CD4-positive, alpha-beta T cell (primary cell): ENCODE results near the gene PTPRD. TPM values are rescaled to one million over a fixed set of nuclear protein-coding genes. Genes with fewer than 3 reads are reported as not detected.

Source experiments
- ATAC-seq: fragments of 200-7000 bp; cut with Tn5 transposase; one replicate; pipeline ENCODE4 v1.10.0; 2022; ENCODE audit warnings: mild to moderate bottlenecking; ENCODE audit not compliant: poor library complexity
- CTCF ChIA-PET: fragments of 350-600 bp; sonication (Branson Sonifier 250); formaldehyde crosslinking; loops from one replicate; lab custom pipeline; 2021; ENCODE audit warnings: antibody characterized with exemption, inconsistent platforms; lab: Charles Lee
- POLR2A ChIA-PET: fragments of 350-600 bp; sonication (Branson Sonifier 250); formaldehyde crosslinking; loops from one replicate; lab custom pipeline; 2021; ENCODE audit warnings: antibody characterized with exemption, inconsistent platforms; lab: Charles Lee
- DNase-seq, 14 experiments: peaks; one replicate each; pipeline ENCODE4 v3.0.0-alpha.2; 2013 to 2020; ENCODE audit warnings: mixed read lengths in 2 of 14
- H3K27ac ChIP-seq, 2 donors: one replicate each; pipeline versions ENCODE4 v1.5.1 to v1.7.0; 2013; ENCODE audit warnings: low read length in 2 of 2, low read depth in 1 of 2, mild to moderate bottlenecking in 1 of 2
- H3K27me3 ChIP-seq, 2 experiments: 1 replicate in 1 of 2; 2 replicates in 1 of 2; pipeline versions ENCODE4 v1.6.1 to v1.7.0; 2013; ENCODE audit warnings: low read length in 2 of 2, control low read depth in 1 of 2, mild to moderate bottlenecking in 1 of 2, moderate library complexity in 1 of 2; ENCODE audit not compliant: insufficient read depth in 2 of 2, control insufficient read depth in 1 of 2
- H3K36me3 ChIP-seq: one replicate; pipeline ENCODE4 v1.6.1; 2013; ENCODE audit warnings: low read length, control low read depth; ENCODE audit not compliant: insufficient read depth
- H3K4me1 ChIP-seq: one replicate; pipeline ENCODE4 v1.6.1; 2013; ENCODE audit warnings: low read length, control low read depth; ENCODE audit not compliant: insufficient read depth
- H3K4me3 ChIP-seq: one replicate; pipeline ENCODE4 v1.5.1; 2013; ENCODE audit warnings: mild to moderate bottlenecking, low read length, moderate library complexity
- H3K9me3 ChIP-seq, 2 experiments: 1 replicate in 1 of 2; 2 replicates in 1 of 2; pipeline versions ENCODE4 v1.6.1 to v1.7.0; 2013; ENCODE audit warnings: low read length in 2 of 2, mild to moderate bottlenecking in 2 of 2, control low read depth in 1 of 2, moderate library complexity in 1 of 2; ENCODE audit not compliant: control insufficient read depth in 1 of 2, insufficient read depth in 1 of 2
- H3K27ac Mint-ChIP-seq: one replicate; pipeline ENCODE4 v1.8.0; 2020; ENCODE audit warnings: mixed read lengths
- H3K27me3 Mint-ChIP-seq: one replicate; pipeline ENCODE4 v1.8.0; 2021; ENCODE audit warnings: mixed read lengths
- H3K36me3 Mint-ChIP-seq: one replicate; pipeline ENCODE4 v1.8.0; 2021; ENCODE audit warnings: low read depth, mixed read lengths
- H3K4me1 Mint-ChIP-seq: one replicate; pipeline ENCODE4 v1.8.0; 2021; ENCODE audit warnings: low read depth, mixed read lengths
- H3K4me3 Mint-ChIP-seq: one replicate; pipeline ENCODE4 v1.8.0; 2020; ENCODE audit warnings: mild to moderate bottlenecking, mixed read lengths
- H3K9me3 Mint-ChIP-seq: one replicate; pipeline ENCODE4 v1.8.0; 2020; ENCODE audit warnings: mixed read lengths
- intact Hi-C, 2 experiments: fragments of 100-400 bp; cut with DNase I in 1 of 2; cut with micrococcal nuclease in 1 of 2; formaldehyde crosslinking; loops; one replicate each; pipeline versions ENCODE4 v1.15.1 to v1.9.0; 2023 to 2025; cut with DNase I, micrococcal nuclease
- total RNA-seq, 174 experiments: library from RNA in 2 of 174; stranded (reverse) in 2 of 174; gene quantifications; one replicate each; pipeline ENCODE4 v1.2.3 and lab custom pipeline; 2021 to 2026
- TF ChIP-seq, protein P1 (sequence below): fragments of 200-600 bp; IDR thresholded peaks from one replicate; pipeline ENCODE4 v1.8.0; 2022; ENCODE audit warnings: antibody characterized with exemption, mild to moderate bottlenecking

PTPRD gene
- total RNA-seq, 2 experiments from 2014 or later, result not detected

DNA sequence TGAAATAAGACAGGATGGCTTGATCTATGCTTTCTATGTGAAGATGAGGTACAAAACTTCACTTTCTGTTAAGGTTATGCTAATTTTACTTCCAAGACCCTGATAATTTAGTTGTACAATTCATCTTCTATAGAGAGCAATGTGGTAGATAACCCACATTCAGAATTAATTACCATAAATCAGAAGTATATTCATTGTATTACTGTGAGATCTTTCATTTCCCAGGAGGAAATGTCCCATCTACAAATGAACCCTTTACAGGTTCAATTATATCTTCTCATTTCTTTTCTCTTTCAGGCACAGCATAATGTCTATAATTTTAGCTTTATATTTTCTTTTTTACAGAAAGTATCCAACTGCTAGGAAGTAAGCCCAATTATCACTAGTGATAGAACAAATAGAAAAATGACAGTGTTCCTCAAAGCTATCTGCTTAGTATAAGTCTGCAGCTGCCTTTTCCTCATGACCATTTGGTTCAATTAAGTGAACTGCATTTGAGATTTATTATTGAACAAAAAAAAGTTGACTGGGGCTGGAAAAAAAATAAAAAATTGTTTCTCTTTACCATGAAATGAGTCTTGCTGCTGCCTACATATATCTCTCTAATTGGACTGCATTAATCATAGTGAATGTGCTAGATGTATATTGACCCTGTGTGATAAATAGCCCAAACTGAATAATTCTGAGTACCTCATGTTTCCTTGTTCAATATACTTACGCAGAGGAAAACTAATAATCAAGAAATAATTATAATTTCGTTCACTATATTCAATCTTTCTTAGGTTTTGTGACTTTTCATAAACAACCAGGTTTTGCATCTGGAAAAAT is 1329.4 kb downstream of the PTPRD start:
- ChIA-PET POLR2A (no interaction called here), CTCF (no interaction called here)
- Histone ChIP-seq H3K27ac (no peak overlapping the region), H3K27me3 (no peaks in the 10 kb centered on the region), H3K9me3 (no peaks in the 10 kb centered on the region), H3K36me3 (no peaks in the 10 kb centered on the region), H3K4me3 (no peak overlapping the region), H3K4me1 (no peaks in the 10 kb centered on the region)
- no peaks in the 10 kb centered on the region for H3K4me1 Mint-ChIP-seq
- no peak overlapping the region for H3K27ac Mint-ChIP-seq
- DNase-seq (no peak), ATAC-seq (no peak)
- no peaks in the 10 kb centered on the region for H3K9me3 Mint-ChIP-seq
- no peaks in the 10 kb centered on the region for H3K27me3 Mint-ChIP-seq
- no peak overlapping the region for H3K4me3 Mint-ChIP-seq
- TF ChIP-seq, protein P1, sequence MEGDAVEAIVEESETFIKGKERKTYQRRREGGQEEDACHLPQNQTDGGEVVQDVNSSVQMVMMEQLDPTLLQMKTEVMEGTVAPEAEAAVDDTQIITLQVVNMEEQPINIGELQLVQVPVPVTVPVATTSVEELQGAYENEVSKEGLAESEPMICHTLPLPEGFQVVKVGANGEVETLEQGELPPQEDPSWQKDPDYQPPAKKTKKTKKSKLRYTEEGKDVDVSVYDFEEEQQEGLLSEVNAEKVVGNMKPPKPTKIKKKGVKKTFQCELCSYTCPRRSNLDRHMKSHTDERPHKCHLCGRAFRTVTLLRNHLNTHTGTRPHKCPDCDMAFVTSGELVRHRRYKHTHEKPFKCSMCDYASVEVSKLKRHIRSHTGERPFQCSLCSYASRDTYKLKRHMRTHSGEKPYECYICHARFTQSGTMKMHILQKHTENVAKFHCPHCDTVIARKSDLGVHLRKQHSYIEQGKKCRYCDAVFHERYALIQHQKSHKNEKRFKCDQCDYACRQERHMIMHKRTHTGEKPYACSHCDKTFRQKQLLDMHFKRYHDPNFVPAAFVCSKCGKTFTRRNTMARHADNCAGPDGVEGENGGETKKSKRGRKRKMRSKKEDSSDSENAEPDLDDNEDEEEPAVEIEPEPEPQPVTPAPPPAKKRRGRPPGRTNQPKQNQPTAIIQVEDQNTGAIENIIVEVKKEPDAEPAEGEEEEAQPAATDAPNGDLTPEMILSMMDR, result no peak
- no peaks in the 10 kb centered on the region for H3K36me3 Mint-ChIP-seq
- intact Hi-C loops, result no loop called here

DNA sequence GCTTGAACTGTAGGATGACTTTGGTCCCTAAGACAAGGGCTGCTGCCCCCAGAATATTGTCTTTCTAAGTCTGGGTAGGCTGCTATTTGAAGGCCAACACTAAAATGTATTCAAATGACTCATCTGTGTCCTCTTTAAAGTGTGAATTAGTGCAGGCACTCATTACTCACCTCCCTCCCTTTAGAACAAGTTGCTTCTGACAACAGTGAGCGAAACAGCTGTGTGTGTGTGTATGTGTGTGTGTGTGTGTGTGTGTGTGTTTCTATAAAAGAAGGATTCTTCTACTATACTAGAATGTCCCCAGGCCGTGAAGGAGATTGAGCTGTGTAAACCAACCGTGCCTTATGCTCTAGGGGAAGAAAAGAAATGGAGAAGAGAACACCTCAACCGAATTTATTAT is 1337.2 kb downstream of the PTPRD start:
- Histone ChIP-seq H3K27ac (no peak overlapping the region), H3K36me3 (no peaks in the 10 kb centered on the region), H3K4me1 (no peaks in the 10 kb centered on the region), H3K27me3 (no peaks in the 10 kb centered on the region), H3K9me3 (no peaks in the 10 kb centered on the region), H3K4me3 (no peak overlapping the region)
- CTCF ChIA-PET, result no interaction called here
- intact Hi-C loops, result no loop called here
- POLR2A ChIA-PET, result no interaction called here
- H3K4me1 Mint-ChIP-seq, result no peaks in the 10 kb centered on the region
- no peak for ATAC-seq
- DNase-seq, result no peak
- no peak overlapping the region for H3K27ac Mint-ChIP-seq
- H3K9me3 Mint-ChIP-seq, result no peaks in the 10 kb centered on the region
- H3K27me3 Mint-ChIP-seq, result no peaks in the 10 kb centered on the region
- TF ChIP-seq, protein P1, result no peak
- H3K4me3 Mint-ChIP-seq, result no peak overlapping the region
- no peaks in the 10 kb centered on the region for H3K36me3 Mint-ChIP-seq

DNA sequence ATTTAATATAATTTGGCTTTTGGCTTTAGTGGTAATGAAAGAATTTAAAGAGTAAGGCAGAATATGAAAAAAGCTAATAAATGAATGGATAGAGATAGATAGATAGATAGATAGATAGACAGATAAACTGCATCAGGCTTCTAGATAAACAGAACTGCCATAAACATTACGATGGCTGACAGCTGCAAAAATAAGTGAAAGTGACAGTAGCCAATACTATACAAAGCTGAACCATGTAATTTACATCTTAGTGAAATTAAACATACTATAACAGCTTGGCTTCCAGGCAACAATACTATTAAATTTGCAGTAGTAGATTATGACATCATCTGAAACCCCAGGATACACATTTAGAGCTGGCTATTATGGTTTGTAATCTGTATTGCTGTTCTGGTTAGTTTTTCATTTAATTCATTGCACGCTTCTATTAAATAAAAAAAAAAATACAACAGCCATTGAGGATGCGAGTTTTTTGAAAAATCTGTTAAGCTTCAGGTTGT is 1354.8 kb downstream of the PTPRD start:
- ATAC-seq, result no peak
- Mint-ChIP-seq H3K27ac (no peak overlapping the region), H3K36me3 (no peaks in the 10 kb centered on the region), H3K27me3 (no peaks in the 10 kb centered on the region), H3K4me1 (no peaks in the 10 kb centered on the region), H3K9me3 (no peaks in the 10 kb centered on the region), H3K4me3 (no peak overlapping the region)
- Histone ChIP-seq H3K27ac (no peak overlapping the region), H3K9me3 (no peaks in the 10 kb centered on the region), H3K27me3 (no peaks in the 10 kb centered on the region), H3K36me3 (no peaks in the 10 kb centered on the region), H3K4me1 (no peaks in the 10 kb centered on the region), H3K4me3 (no peak overlapping the region)
- ChIA-PET CTCF (no interaction called here), POLR2A (no interaction called here)
- no peak for DNase-seq
- TF ChIP-seq, protein P1, result no peak
- intact Hi-C loops, result no loop called here
